DOHH2 (cell line): ENCODE measurements around the gene UBE2I.

Experiments used
- H3F3A ChIP-seq: fragments of 200-600 bp; sonication (generic), shearing (Covaris generic); 2 replicates; pipeline ENCODE4 v1.6.0; 2016; ENCODE audit warnings: antibody characterized with exemption, mild to moderate bottlenecking; ENCODE audit not compliant: control insufficient read depth, insufficient read depth
- H3K27ac ChIP-seq: fragments of 200-600 bp; sonication (generic); 2 replicates; pipeline ENCODE4 v1.5.1; 2014; ENCODE audit warnings: low read depth, mild to moderate bottlenecking, low read length, moderate library complexity
- H3K27me3 ChIP-seq: fragments of 200-600 bp; sonication (generic); 2 replicates; pipeline ENCODE4 v1.6.1; 2014; ENCODE audit warnings: mild to moderate bottlenecking, low read length, mixed read lengths; ENCODE audit not compliant: control insufficient read depth
- H3K36me3 ChIP-seq: fragments of 200-600 bp; sonication (generic); 2 replicates; pipeline ENCODE4 v1.6.1; 2014; ENCODE audit warnings: mild to moderate bottlenecking, low read length, moderate library complexity, mixed read lengths; ENCODE audit not compliant: control insufficient read depth
- H3K4me1 ChIP-seq: fragments of 200-600 bp; sonication (generic); 2 replicates; pipeline ENCODE4 v1.6.1; 2014; ENCODE audit warnings: mild to moderate bottlenecking, low read length, mixed read lengths; ENCODE audit not compliant: control insufficient read depth
- H3K4me2 ChIP-seq: fragments of 200-600 bp; sonication (generic); 2 replicates; pipeline ENCODE4 v1.6.0; 2014; ENCODE audit warnings: mild to moderate bottlenecking, low read length, moderate library complexity
- H3K4me3 ChIP-seq: fragments of 200-600 bp; sonication (generic); 2 replicates; pipeline ENCODE4 v1.5.1; 2014; ENCODE audit warnings: mild to moderate bottlenecking, low read length, mixed read lengths
- H3K79me2 ChIP-seq: fragments of 200-600 bp; sonication (generic); 2 replicates; pipeline ENCODE4 v1.6.1; 2014; ENCODE audit warnings: mild to moderate bottlenecking, low read length, mixed read lengths; ENCODE audit not compliant: control insufficient read depth
- H3K9me2 ChIP-seq: fragments of 200-600 bp; sonication (generic); replicated peaks from 2 replicates; pipeline ENCODE4 v1.6.1; 2014; ENCODE audit warnings: mild to moderate bottlenecking, low read length, mixed read lengths; ENCODE audit not compliant: control insufficient read depth
- H3K9me3 ChIP-seq: fragments of 200-600 bp; sonication (generic); 2 replicates; pipeline ENCODE4 v1.6.1; 2014; ENCODE audit warnings: antibody characterized with exemption, low read length, mixed read lengths; ENCODE audit not compliant: control insufficient read depth, insufficient read depth
- H4K20me1 ChIP-seq: fragments of 200-600 bp; sonication (generic); 2 replicates; pipeline ENCODE4 v1.6.0; 2014; ENCODE audit warnings: low read depth, mild to moderate bottlenecking, antibody characterized with exemption, low read length, moderate library complexity; ENCODE audit not compliant: control insufficient read depth, insufficient read depth
- EZH2phosphoT487 ChIP-seq: fragments of 200-600 bp; sonication (generic); IDR thresholded peaks from 2 replicates; pipeline ENCODE4 v1.6.1; 2017; ENCODE audit warnings: borderline replicate concordance, mild to moderate bottlenecking, antibody characterized with exemption, low read length, moderate library complexity, mixed read lengths
- TF ChIP-seq, protein P1 (sequence below): fragments of 200-600 bp; sonication (generic); IDR thresholded peaks from one replicate; pipeline ENCODE4 v1.5.1; 2014; ENCODE audit warnings: antibody characterized with exemption, mild to moderate bottlenecking, low read depth, low read length; ENCODE audit not compliant: poor library complexity, severe bottlenecking

The UBE2I gene

GRCh38 chr16:1263591-1264344, 45.7 kb upstream of the UBE2I start:
- Histone ChIP-seq H3K4me2 (no peak overlapping the region), H3K27ac (no peak overlapping the region), H3K79me2 (no peaks in the 10 kb centered on the region), H3F3A (no peaks in the 10 kb centered on the region), H3K4me1 (no peaks in the 10 kb centered on the region), H3K9me2 (no peaks in the 10 kb centered on the region), H3K36me3 (no peaks in the 10 kb centered on the region), H3K27me3 (peaks cover 5% of the 10 kb centered on the region; the same call in 1 of the 2 replicates), H4K20me1 (no peaks in the 10 kb centered on the region), H3K4me3 (no peak overlapping the region), H3K9me3 (peaks cover 6% of the 10 kb centered on the region; the same call in 1 of the 2 replicates)
- TF ChIP-seq, protein P1, sequence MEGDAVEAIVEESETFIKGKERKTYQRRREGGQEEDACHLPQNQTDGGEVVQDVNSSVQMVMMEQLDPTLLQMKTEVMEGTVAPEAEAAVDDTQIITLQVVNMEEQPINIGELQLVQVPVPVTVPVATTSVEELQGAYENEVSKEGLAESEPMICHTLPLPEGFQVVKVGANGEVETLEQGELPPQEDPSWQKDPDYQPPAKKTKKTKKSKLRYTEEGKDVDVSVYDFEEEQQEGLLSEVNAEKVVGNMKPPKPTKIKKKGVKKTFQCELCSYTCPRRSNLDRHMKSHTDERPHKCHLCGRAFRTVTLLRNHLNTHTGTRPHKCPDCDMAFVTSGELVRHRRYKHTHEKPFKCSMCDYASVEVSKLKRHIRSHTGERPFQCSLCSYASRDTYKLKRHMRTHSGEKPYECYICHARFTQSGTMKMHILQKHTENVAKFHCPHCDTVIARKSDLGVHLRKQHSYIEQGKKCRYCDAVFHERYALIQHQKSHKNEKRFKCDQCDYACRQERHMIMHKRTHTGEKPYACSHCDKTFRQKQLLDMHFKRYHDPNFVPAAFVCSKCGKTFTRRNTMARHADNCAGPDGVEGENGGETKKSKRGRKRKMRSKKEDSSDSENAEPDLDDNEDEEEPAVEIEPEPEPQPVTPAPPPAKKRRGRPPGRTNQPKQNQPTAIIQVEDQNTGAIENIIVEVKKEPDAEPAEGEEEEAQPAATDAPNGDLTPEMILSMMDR, result no peak
- no peak for TF ChIP-seq EZH2phosphoT487

- no peaks in the 10 kb centered on the region for H3K79me2 ChIP-seq
- peaks cover 6% of the 10 kb centered on the region; the same call in 1 of the 2 replicates for H3K9me3 ChIP-seq
- no peaks in the 10 kb centered on the region for H3F3A ChIP-seq
- no peaks in the 10 kb centered on the region for H3K9me2 ChIP-seq
- H3K36me3 ChIP-seq, result no peaks in the 10 kb centered on the region
- no peak overlapping the region for H3K4me2 ChIP-seq
- TF ChIP-seq, protein P1, result no peak
- TF ChIP-seq EZH2phosphoT487, result no peak
- H3K27me3 ChIP-seq, result peaks cover 5% of the 10 kb centered on the region; the same call in 1 of the 2 replicates
- no peak overlapping the region for H3K4me3 ChIP-seq
- H3K27ac ChIP-seq, result no peak overlapping the region
- no peaks in the 10 kb centered on the region for H3K4me1 ChIP-seq
- H4K20me1 ChIP-seq, result no peaks in the 10 kb centered on the region
Observed at GRCh38 chr16:1264345-1265089, 44.9 kb upstream of the UBE2I start.

GRCh38 chr16:1265090-1265630, 44.3 kb upstream of the UBE2I start:
- no peaks in the 10 kb centered on the region for H4K20me1 ChIP-seq
- no peaks in the 10 kb centered on the region for H3F3A ChIP-seq
- H3K36me3 ChIP-seq, result no peaks in the 10 kb centered on the region
- H3K4me2 ChIP-seq, result no peak overlapping the region
- no peak overlapping the region for H3K4me3 ChIP-seq
- no peaks in the 10 kb centered on the region for H3K9me2 ChIP-seq
- no peaks in the 10 kb centered on the region for H3K4me1 ChIP-seq
- peaks cover 5% of the 10 kb centered on the region; the same call in 1 of the 2 replicates for H3K27me3 ChIP-seq
- H3K27ac ChIP-seq, result no peak overlapping the region
- peaks cover 6% of the 10 kb centered on the region; the same call in 1 of the 2 replicates for H3K9me3 ChIP-seq
- TF ChIP-seq EZH2phosphoT487, result no peak
- TF ChIP-seq, protein P1, result no peak
- no peaks in the 10 kb centered on the region for H3K79me2 ChIP-seq
